PFSK-1 (cell line): ENCODE results near the gene DPH7.

Experiments used
- POLR2AphosphoS5 ChIP-seq: IDR thresholded peaks from 2 replicates; pipeline ENCODE4 v1.6.1; 2012; ENCODE audit warnings: low read depth, mild to moderate bottlenecking, control low read depth, low read length, moderate library complexity
- REST ChIP-seq, 2 experiments: IDR thresholded peaks; 2 replicates each; pipeline versions ENCODE4 v1.6.1 to v1.8.0; 2011 to 2012; ENCODE audit warnings: low read depth in 2 of 2, low read length in 2 of 2, control low read depth in 1 of 2, inconsistent platforms in 1 of 2, mild to moderate bottlenecking in 1 of 2, moderate library complexity in 1 of 2; ENCODE audit not compliant: insufficient read depth in 1 of 2
- SIN3A ChIP-seq: IDR thresholded peaks from 2 replicates; pipeline ENCODE4 v1.6.1; 2012; ENCODE audit warnings: mild to moderate bottlenecking, low read length, moderate library complexity, borderline replicate concordance; ENCODE audit not compliant: insufficient read depth

DNA sequence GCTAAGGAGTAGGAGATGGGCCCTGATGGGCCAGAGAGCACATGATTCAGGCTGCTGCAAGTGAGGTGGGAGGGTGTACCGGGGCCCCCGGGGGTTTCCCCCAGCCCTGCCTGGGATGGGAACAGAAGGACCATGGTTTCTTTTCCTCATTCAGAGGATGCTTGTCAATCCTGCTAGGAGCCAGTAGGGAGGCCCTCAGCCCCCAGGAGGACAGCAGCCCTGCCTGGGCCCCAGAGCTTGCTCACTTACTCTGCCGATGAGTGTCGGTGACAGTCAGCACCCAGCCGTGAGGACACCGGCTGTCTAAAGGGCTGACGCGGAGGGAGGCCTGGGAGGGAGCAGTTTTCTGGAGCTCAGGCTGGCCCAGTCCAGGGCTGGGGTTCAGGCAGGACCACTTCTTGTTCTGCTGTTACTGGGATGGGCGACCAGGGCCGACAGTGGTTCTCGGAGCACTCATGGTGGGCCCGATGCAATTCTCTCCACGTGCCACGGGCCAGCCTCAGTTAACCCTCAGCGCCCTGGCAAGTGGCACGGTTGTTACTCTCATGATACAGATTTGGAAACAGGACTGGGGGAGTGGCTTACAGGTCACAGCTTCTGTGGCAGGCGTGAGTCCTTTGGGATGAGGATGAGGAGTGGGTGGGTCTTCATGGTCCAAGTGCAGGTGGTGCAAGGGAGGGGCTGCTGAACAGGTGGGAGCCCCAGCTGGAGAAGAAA lies 28.6 kb upstream of the DPH7 start:
- no peak for TF ChIP-seq SIN3A
- no peak for TF ChIP-seq REST (IDR thresholded peaks at IDR 0.05; ENCODE audit: insufficient read depth in 1 of 2, low read depth in 2 of 2, low read length in 2 of 2)
- no peak for TF ChIP-seq POLR2AphosphoS5
